Measurements from ENCODE around the gene SCAF4.
"Not testable (repeated sequence)": the region's sequence is repeated elsewhere in the genome, so short reads cannot be mapped to it uniquely, and the experiment has no call there.

Gene SCAF4

DNA sequence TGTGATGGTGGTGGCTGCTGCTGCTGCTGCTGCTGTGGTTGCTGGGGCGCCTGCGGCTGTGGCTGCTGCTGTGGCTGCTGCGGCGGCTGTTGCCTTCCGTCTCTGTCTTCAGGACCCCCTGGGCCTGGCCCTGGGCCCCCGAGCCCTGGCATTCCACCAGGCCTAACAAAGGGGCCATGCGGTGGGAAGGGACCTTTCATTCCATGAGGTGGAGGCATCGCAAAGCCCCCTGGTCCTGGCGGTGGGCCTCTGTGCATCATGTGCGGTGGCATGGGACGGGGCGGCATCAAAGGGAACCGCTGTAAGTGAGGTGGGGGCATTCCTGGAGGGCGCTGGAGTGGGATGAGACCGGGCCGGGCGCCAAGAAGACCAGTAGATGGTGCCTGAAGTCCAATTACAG is 60.0 kb downstream of the SCAF4 start:
- no peak for DNase-seq (ENCODE audit: low read depth)

DNA sequence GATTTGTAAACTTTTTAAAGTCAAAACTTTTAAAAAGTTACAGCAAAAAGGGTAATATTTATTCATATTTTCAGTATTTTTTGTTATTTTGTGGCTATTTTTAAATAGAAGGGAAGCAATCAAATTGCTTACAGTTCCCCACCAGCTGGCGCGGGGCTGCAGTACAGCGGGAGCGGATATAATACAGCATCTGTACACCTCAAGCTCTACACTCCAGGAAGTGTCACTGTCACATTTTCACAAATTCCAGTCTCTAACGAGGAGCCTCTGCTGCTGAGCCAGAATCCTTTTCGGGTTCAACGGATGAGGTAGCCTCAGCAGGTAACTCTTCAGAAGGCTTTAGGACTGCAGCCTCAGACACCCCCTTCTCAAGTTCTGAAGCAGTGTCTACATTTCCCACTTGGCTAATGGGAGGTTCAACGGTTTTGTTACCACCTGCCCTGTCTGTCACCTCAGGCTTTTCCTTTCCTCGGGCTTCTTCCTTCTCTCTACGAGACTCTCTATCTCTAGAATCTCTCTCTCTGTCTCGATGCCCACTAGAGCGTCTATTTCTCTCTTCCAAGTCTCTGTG is 60.7 kb downstream of the SCAF4 start:
- DNase-seq (ENCODE audit: low read depth) = no peak

DNA sequence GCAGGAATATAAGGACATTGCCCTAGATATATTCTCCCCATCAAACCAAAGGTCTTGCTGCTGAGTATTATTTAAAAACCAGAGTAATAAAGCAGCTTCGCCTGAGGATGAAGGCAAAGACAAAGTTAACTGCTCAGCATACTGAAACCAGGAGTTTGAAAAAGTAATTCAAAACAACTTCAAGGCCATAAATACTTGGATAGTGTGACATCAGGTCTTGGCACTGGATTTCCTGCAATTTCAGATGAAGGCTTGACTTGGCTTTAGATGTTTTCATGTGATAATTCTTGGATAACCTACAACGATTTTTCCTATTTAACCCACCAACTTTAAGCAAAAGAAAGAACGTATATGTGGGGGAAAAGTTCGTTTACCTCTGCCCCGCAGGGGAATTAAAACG is 61.8 kb downstream of the SCAF4 start:
- no peak for DNase-seq (ENCODE audit: low read depth)

DNA sequence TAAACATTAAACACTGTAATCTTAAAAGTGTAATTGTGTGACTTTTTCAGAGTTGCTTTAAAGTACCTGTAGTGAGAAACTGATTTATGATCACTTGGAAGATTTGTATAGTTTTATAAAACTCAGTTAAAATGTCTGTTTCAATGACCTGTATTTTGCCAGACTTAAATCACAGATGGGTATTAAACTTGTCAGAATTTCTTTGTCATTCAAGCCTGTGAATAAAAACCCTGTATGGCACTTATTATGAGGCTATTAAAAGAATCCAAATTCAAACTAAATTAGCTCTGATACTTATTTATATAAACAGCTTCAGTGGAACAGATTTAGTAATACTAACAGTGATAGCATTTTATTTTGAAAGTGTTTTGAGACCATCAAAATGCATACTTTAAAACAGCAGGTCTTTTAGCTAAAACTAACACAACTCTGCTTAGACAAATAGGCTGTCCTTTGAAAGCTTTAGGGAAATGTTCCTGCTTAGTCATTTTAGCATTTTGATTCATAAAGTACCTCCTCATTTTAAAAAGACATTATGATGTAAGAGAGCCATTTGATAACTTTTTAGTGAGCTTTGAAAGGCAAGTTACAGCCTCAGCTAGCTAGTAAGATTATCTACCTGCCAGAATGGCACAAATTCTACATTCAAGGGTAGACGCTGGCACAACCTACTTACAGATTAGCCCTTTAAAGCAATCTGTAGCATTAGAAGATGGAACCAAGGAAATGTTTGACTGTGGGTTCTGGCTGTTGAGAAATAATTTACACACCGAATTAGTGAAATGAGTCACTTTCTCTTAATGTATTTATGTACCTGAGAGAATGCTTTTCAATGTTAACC is 63.0 kb downstream of the SCAF4 start:
- DNase-seq (ENCODE audit: low read depth) = no peak

DNA sequence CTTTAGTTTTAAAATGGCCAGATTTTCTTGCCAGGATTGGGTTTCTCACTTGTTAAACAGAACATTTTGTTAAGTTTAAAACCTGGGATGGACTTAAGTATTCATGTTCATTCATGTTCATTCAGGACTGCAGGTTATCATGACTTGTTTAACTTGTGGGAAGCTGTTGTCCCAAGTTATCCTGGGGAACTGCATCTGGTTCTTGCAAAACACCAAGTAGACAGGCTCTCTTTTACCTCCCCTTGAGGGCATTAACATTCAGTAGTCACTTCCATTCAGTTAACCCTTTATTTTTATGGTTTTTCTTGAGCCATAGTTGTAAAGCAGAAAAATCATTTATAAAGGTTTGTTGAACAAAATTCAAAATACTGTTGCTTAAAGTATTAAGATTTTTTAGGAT is 64.3 kb downstream of the SCAF4 start:
- no peak for DNase-seq (ENCODE audit: low read depth)

DNA sequence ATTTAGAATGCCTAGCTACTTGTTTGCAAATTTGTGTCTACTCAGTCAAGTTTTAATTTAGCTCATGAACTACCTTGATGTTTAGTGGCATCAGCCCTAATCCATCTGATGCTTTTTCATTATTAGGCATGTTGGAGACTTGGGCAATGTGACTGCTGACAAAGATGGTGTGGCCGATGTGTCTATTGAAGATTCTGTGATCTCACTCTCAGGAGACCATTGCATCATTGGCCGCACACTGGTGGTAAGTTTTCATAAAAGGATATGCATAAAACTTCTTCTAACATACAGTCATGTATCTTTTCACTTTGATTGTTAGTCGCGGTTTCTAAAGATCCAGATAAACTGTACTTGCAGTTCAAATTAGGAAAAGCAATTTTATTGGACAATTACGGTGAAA is 64.8 kb downstream of the SCAF4 start:
- DNase-seq (ENCODE audit: low read depth) = no peak

DNA sequence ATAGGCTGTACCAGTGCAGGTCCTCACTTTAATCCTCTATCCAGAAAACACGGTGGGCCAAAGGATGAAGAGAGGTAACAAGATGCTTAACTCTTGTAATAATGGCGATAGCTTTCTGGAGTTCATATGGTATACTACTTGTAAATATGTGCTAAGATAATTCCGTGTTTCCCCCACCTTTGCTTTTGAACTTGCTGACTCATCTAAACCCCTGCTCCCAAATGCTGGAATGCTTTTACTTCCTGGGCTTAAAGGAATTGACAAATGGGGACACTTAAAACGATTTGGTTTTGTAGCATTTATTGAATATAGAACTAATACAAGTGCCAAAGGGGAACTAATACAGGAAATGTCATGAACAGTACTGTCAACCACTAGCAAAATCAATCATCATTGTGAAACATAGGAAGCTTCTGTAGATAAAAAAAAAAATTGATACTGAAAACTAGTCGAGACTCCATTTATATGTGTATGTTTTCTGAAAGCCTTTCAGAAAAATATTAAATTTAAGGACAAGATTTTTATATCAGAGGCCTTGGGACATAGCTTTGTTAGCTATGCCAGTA is 65.4 kb downstream of the SCAF4 start:
- DNase-seq (ENCODE audit: low read depth) = no peak

DNA sequence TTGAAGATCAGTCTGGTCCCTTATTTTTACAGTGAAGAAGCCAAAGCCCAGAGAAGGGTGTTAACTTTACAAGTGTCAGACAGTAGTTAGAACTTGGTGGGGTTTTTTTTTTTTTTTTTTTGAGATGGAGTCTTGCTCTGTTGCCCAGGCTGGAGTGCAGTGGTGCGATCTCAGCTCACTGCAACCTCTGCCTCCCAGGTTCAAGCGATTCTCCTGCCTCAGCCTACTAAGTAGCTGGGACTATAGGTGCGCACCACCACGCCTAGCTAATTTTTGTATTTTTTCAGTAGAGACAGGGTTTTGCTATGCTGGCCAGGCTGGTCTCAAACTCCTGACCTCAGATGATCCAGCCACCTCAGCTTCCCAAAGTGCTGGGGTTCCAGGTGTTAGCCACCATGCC is 66.0 kb downstream of the SCAF4 start:
- not testable (repeated sequence) for DNase-seq (ENCODE audit: low read depth)

DNA sequence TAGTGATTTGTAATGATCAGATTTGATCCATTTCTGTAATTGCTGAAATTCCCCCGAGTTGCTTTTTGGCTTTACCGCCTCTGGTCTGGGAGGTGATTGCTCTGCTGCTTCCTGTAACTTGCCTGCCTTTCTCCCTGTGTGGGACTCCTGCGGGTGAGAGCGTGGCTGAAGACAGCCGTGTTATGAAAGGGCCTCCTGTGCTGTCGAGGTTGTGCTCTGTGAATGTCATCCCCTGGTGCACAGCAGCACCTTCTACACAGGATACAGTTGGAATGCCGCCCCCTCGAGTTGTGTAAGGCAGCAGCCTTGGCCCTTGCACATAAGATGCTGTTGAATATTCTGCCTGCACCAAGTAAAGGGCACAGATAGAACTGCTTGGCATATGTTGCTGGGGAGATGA is 66.5 kb downstream of the SCAF4 start:
- DNase-seq (ENCODE audit: low read depth) = no peak

DNA sequence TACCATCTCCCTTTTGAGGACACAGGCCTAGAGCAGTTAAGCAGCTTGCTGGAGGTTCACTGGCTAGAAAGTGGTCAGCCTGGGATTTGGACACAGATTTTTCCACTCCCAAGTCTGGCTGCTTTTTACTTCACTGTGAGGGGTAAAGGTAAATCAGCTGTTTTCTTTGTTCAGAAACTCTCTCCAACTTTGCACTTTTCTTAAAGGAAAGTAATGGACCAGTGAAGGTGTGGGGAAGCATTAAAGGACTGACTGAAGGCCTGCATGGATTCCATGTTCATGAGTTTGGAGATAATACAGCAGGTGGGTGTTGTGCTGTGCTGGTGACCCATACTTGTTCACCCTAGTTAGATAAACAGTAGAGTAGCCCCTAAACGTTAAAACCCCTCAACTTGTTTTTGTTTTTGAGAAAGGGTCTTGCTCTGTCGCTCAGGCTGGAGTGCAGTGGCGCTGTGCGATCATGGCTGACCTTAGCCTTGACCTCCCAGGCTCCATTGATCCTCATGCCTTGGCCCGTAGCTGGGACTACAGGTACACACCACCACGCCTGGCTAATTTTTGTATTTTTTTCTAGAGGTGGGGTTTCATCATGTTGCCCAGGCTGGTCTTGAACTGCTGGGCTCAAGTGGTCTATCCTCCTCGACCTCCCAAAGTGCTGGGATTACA is 68.2 kb downstream of the SCAF4 start:
- no peak for DNase-seq (ENCODE audit: low read depth)

DNA sequence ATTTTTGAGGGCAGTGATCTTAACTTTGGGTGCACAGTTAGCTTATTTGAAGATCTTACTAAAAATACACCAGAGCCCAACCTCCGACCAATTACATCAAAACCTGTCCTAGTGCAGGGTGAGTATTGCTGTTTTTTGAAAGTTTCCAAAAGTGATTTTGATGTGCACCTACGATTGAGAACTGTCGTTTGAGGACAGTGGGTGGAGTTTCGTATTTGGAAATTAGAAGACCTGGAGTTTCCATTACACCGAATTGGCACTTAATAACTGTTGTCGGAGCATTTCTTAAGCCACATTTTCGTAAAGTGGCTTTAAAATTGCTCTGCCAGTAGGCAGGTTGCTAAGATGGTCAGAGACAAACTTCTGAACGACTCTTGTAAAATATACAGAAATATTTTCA is 71.3 kb downstream of the SCAF4 start:
- no peak for DNase-seq (ENCODE audit: low read depth)

DNA sequence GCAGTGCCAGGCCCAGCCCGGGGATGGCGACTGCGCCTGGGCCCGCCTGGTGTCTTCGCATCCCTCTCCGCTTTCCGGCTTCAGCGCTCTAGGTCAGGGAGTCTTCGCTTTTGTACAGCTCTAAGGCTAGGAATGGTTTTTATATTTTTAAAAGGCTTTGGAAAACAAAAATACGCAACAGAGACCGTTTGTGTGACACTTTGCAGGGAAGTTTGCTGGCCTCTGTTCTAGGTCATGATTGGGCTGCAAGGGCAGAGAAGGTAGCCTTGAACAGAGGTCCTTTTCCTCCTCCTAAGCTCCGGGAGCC is 71.7 kb downstream of the SCAF4 start:
- no peak for DNase-seq (ENCODE audit: low read depth)

DNA sequence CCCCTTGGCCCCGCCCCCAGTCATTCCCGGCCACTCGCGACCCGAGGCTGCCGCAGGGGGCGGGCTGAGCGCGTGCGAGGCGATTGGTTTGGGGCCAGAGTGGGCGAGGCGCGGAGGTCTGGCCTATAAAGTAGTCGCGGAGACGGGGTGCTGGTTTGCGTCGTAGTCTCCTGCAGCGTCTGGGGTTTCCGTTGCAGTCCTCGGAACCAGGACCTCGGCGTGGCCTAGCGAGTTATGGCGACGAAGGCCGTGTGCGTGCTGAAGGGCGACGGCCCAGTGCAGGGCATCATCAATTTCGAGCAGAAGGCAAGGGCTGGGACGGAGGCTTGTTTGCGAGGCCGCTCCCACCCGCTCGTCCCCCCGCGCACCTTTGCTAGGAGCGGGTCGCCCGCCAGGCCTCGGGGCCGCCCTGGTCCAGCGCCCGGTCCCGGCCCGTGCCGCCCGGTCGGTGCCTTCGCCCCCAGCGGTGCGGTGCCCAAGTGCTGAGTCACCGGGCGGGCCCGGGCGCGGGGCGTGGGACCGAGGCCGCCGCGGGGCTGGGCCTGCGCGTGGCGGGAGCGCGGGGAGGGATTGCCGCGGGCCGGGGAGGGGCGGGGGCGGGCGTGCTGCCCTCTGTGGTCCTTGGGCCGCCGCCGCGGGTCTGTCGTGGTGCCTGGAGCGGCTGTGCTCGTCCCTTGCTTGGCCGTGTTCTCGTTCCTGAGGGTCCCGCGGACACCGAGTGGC is 72.2 kb downstream of the SCAF4 start, which contains the start of gene SOD1:
SOD1 (plus strand) TSS at position 158 of the 723 bp plus-strand sequence; CDS start at position 235, 77 bp downstream.
- DNase-seq (ENCODE audit: low read depth) = peak; percentile 81

DNA sequence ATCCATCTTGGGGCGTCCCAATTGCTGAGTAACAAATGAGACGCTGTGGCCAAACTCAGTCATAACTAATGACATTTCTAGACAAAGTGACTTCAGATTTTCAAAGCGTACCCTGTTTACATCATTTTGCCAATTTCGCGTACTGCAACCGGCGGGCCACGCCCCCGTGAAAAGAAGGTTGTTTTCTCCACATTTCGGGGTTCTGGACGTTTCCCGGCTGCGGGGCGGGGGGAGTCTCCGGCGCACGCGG is 72.7 kb downstream of the SCAF4 start:
- DNase-seq (ENCODE audit: low read depth) = no peak

DNA sequence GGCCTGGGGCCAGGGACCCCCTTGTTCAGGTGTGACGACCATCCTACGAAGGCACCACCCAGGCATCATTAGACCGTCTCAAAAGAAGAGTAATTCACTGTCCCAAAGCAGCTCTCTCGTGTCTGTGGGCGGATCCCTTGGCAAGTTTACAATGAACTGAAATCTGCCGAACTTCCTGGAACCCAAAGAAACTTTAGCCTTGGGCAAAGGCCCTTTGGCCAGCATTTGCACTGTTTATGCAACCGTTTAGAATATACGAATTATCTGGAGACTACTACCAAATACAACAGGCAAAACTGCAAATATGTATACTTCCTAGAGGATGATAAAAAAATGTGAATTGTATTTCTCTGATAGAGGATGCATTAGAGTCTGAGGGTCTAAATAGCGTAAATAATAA is 73.9 kb downstream of the SCAF4 start:
- no peak for DNase-seq (ENCODE audit: low read depth)

DNA sequence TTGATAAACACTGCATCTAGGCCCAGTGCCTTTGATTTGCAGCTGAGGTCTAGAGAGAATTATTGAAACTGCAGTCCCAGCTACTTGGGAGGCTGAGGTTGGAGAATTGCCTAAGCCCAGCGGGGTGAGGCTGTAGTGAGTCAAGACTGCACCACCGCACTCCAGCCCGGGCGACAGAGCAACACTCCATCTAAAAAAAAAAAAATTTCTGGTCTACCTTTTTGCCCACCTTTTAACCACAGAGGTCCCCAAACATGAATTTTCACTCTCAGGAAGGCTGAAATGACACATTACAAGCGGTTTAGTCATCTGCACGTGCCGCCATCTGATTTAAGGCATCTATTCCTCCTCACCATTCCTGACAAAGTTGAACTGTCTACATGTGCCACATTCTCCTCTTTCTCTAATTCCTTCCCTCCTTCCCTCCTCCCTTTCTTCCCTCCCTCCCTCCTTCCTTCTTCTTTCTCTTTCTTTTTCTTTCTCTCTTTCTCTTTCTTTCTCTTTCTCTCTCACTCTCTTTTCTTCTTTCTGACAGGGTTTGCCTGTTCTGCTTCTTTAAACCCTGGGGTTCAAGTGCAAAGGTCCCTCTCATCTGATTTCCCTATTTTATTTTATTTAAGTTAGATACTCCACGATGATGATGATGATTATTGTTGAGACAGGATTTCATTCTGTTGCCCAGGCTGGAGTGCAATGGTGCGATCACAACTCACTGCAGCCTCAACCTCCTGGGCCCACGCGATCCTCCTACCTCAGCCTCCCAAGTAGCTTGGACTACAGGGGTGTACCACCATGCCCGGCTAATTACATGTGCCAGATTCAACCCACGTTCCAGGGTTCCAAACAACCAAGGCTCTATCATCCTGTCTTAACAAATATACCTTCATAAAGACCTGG is 75.5 kb downstream of the SCAF4 start:
- DNase-seq (ENCODE audit: low read depth) = no peak

DNA sequence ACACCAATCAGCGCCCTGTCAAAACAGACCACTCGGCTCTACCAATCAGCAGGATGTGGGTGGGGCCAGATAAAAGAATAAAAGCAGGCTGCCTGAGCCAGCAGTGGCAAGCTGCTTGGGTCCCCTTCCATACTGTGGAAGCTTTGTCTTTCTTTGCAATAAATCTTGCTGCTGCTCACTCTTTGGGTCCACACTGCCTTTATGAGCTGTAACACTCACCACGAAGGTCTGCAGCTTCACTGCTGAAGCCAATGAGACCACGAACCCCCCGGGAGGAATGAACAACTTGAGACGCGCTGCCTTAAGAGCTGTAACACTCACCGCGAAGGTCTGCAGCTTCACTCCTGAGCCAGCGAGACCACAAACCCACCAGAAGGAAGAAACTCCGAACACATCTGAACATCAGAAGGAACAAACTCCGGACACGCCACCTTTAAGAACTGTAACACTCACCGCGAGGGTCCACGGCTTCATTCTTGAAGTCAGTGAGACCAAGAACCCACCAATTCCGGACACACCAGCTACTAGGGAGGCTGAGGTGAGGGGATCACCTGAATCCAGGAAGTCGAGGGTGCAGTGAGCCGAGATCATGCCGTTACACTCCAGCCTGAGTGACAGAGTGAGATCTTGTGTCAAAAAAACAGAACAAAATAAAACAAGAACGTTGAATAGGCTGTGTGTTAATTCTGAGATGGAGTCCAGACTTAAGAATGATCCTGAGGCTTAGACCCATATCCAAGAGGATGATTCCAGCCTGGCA is 76.9 kb downstream of the SCAF4 start:
- not testable (repeated sequence) for DNase-seq (ENCODE audit: low read depth)

DNA sequence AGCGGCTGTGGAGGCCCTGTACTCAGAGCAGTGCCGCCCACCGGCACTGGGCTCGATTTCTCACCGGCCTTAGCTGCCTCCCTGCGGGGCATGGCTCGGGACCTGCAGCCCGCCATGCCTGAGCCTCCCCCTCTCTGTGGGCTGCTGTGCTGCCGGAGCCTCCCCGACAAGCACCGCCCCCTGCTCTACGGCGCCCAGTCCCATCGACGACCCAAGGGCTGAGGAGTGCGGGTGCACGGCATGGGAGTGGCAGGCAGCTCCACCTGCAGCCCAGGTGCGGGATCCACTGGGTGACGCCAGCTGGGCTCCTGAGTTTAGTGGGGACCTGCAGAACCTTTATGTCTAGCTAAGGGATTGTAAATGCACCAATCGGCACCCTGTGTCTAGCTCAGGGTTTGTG is 77.6 kb downstream of the SCAF4 start:
- DNase-seq (ENCODE audit: low read depth) = no peak

DNA sequence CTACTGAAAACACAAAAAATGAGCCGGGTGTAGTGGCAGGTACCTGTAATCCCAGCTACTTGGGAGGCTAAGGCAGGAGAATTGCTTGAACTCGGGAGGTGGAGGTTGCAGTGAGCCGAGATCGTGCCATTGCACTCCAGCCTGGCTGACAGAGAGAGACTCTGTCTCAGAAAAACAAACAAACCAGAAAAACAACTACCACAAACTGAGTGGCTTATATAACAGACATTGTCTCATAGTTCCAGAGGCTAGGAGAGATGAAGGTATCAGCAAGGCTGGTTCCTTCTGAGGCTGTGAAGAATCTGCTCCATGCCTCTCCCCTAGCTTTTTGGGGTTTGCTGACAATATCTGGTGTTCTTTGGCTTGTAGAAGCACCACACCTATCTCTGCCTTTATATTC is 80.4 kb downstream of the SCAF4 start:
- not testable (repeated sequence) for DNase-seq (ENCODE audit: low read depth)

DNA sequence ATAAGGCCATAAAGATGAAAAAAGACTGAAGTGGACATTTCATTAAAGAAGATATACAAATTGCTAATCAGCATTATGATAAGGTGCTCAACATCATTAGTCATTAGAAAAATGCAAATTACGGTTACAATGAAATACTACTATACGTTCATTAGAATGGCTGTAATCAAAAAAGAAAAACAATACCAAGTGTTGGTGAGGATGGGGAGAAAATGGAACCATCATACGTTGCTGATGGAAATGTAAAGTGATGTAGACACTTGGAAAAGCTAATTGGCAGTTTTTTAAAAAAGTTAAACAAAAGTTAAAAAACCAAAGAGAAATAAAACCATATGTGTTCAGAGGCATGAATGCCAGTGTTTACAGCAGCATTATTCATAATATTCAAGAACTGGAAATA is 81.0 kb downstream of the SCAF4 start:
- no peak for DNase-seq (ENCODE audit: low read depth)

DNA sequence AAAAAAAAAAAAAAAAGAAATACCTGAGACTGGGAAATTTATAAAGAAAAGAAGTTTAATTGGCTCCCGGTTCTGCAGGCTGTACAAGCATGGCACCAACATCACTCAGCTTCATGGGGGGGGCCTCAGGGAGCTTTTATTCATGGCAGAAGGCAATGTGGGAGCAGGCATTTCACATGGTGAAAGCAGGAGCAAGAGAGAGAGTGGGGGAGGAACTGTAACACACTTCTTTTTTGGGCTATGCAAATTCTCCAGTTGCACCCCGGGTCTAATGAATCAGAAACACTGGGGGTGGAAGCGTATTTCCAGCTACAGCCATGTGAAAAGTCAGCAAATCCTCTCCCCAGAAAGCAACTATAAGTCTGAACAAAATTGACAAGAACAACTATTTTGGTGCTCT is 84.3 kb downstream of the SCAF4 start:
- no peak for DNase-seq (ENCODE audit: low read depth)
